Measurements from ENCODE around the gene SH3PXD2B.
A peak's percentile ranks its signal among the peaks of the same experiment; 100 is the strongest.
"Not testable (repeated sequence)": the region's sequence is repeated elsewhere in the genome, so short reads cannot be mapped to it uniquely, and the experiment has no call there.

The SH3PXD2B gene

GRCh38 chr5:172291837-172292236, 162.5 kb downstream of the SH3PXD2B start:
- H3K4me3 ChIP-seq, H3K27ac ChIP-seq: not testable (repeated sequence)

DNA sequence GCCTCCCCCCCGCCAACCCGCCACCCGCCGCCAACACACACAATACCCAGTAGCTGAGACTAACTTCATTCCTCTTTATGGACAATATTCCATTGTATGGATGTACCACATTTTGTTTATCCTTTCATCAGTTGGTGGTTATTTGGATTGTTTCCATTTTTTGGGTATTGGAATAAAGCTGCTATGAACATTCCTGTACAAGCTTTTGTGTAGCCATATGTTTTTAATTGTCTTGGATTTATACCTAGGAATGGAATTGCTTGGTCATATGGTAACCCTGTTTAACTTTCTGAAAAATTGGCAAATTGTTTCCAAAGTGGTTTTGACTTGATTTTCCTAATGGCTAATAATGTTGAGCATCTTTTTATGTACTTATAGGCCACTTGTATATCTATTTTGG, 165.9 kb downstream of the SH3PXD2B start:
- no peak overlapping the region for H3K27ac ChIP-seq
- H3K4me3 ChIP-seq = no peak overlapping the region

GRCh38 chr5:172287140-172287539, 167.2 kb downstream of the SH3PXD2B start:
- not testable (repeated sequence) for H3K27ac ChIP-seq

GRCh38 chr5:172285226-172286143, 168.8 kb downstream of the SH3PXD2B start:
- Histone ChIP-seq H3K27ac (peak overlapping the region in 8 of 21 experiments; percentile 32 to 94 (median 92)), H3K4me3 (no peak overlapping the region)

More at GRCh38 chr5:172287140-172287539, 167.2 kb downstream of the SH3PXD2B start:
- not testable (repeated sequence) for H3K4me3 ChIP-seq

DNA sequence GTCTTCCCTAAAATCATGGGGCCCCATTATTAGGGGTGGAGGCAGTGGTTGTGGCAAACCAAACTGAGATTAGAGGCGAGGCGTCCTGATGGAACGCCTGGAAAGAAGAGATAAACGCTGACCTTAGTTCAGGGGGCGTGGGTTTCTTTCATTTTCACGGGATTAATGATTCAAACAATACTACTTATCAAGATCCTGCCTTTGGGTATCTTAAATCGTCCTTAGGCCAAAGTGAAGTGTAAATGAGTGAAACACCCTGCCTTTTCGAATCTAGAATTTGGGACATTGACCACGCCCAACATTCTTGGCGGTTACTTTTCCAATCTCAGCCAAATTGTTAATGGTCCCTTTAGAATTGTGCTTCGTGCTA, 169.7 kb downstream of the SH3PXD2B start:
- peak overlapping the region; percentile 58 to 99 (median 94) for H3K4me3 ChIP-seq
- H3K27ac ChIP-seq = peak overlapping the region; percentile 16 to 94 (median 88)

DNA sequence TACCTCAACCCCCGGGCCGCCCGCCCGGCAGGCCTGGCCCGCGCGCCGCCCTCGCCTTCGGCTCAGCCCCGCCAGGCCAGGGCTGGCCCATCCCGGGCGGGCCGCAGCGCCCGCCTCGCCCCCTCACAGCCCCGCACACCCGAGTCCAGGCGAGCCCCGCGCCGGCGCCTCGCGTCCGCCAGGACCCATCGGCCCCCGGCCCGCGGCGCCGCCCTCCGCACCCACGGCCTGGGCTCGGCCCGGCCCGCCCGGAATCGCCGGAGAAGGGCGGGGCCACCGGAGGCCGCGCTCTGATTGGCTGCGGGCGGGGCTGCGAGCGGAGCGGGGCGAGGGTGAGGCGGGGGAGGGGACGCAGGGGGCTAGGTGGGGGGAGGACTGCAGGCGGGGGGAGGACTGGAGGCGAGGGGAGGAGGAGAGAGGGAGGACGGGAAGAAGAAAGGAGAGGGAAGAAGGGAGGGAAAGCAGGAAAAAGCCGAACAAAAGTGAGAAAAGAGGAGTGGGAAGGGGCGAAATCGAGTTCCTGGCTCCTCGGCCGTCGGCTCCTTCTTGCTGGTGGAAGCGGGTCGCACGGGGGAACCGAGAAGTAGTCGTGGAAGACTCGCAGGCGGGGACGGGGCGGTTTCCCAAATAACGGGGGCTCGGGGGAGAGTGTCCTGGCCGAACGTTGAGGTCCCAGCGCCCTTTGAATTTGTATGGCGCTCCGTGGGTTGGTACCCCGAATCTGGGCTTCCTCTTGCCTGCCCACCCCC, 170.3 kb downstream of the SH3PXD2B start:
- peak overlapping the region; percentile 58 to 99 (median 94) for H3K4me3 ChIP-seq
- peak overlapping the region; percentile 16 to 94 (median 88) for H3K27ac ChIP-seq

GRCh38 chr5:172283020-172283861, 171.1 kb downstream of the SH3PXD2B start, which contains the start of gene UBTD2:
Gene UBTD2, minus strand, starts transcription at chr5:172283764. Its CDS starts 99 bp downstream, at chr5:172283665.
- H3K27ac ChIP-seq = peak within 1 kb of the TSS; percentile 74 to 94 (median 88)
- peak within 1 kb of the TSS; percentile 83 to 99 (median 94) for H3K4me3 ChIP-seq

DNA sequence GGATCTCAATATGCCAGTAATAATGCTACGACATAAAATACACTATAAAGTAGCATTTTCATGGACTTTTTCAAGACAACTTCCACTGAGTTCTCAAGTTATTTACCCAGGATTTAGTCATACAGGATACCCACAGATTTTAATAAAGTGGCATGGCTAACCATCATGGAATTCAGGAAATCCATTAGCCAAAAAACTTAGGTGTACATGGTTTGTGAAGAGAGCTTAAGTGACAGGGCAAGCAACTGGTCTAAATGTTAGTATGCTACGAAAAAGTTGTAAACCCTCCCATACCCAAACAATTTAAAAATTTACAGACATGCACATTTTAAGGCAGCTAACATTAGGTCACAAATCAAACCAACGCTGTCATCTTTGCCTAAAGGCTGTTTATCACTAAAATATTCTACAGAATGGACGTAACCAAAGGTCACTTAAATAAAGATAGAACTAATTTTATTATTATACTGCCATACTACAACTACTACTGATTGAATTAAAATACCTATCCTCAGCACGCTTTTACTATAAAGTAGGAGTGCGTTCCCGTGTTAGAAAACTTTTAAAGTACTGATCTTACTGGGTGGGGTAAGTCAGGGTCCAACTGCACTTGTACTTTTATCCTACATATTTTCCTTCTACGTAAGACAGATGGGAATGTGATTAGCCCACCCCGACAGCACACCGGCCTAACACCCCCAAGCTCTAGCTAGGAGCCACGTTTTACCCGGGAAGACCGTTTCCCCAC, 171.9 kb downstream of the SH3PXD2B start:
- peak overlapping the region in 19 of 21 experiments; percentile 52 to 94 (median 88) for H3K27ac ChIP-seq
- peak overlapping the region; percentile 83 to 99 (median 94) for H3K4me3 ChIP-seq

GRCh38 chr5:172281346-172281745, 173.0 kb downstream of the SH3PXD2B start:
- no peak overlapping the region for H3K4me3 ChIP-seq
- peak overlapping the region in 3 of 21 experiments; percentile 15 to 33 (median 22) for H3K27ac ChIP-seq

DNA sequence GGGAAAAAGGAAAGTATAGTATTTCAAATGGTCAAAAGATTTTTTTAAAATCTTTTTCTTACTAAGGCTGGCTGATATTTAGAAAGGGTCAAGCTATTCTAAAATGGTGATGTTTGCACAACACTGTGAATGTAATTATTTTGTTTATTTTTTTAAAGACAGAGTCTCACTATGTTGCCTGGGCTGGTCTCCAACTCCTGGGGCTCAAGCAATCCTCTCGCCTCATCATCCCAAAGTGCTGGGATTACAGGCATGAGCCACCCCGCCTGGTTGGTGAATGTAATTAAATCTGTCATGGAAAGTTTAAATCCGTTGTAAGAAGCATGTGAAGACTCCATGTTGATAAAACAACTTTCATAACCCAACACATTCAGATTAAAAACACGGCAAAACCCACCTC, 173.4 kb downstream of the SH3PXD2B start:
- peak overlapping the region in 2 of 21 experiments; percentile 15 to 22 for H3K27ac ChIP-seq
- H3K4me3 ChIP-seq = no peak overlapping the region

- no peak overlapping the region for H3K27ac ChIP-seq
- no peak overlapping the region for H3K4me3 ChIP-seq
These were observed 174.0 kb downstream of the SH3PXD2B start for GRCh38 chr5:172280317-172280716.

GRCh38 chr5:172278356-172278755, 176.0 kb downstream of the SH3PXD2B start:
- H3K4me3 ChIP-seq = no peak overlapping the region
- no peak overlapping the region for H3K27ac ChIP-seq

GRCh38 chr5:172276214-172276613, 178.1 kb downstream of the SH3PXD2B start:
- no peak overlapping the region for H3K4me3 ChIP-seq
- H3K27ac ChIP-seq = no peak overlapping the region
